Measurements from ENCODE around the gene GPX8. TPM values are rescaled to one million over a fixed set of nuclear protein-coding genes. Genes with fewer than 3 reads are reported as not detected.

The GPX8 gene, protein sequence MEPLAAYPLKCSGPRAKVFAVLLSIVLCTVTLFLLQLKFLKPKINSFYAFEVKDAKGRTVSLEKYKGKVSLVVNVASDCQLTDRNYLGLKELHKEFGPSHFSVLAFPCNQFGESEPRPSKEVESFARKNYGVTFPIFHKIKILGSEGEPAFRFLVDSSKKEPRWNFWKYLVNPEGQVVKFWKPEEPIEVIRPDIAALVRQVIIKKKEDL
- 4.2 TPM for total RNA-seq

DNA sequence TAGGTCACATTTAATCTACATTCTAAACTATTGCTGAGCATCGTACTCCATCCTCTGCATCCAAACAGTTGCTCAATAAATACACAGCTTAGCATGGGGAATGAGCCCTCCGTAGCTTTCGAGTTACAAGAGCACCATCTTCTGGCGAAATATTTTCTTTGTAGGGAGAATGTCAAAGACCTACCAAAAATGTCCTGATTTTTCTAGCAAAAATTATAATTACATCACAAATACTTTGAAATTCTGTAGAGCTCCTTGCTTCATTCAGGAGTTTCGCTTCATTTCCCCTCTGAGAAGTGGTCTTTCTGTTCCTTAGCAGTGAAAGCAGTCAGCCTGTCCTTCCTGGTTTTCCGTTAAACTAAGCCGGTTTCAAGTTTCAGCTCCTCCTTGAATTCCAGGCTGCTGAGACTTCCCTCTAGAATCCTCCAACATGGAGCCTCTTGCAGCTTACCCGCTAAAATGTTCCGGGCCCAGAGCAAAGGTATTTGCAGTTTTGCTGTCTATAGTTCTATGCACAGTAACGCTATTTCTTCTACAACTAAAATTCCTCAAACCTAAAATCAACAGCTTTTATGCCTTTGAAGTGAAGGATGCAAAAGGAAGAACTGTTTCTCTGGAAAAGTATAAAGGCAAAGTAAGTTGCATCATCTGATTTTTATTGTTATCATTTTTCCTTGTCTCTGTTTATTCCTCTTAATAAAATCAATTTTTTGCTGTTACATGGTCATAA lies at the start of gene GPX8:
TSS of gene GPX8 (plus strand) at position 409 of the 730 bp plus-strand sequence. CDS start at position 431, 22 bp downstream.

DNA sequence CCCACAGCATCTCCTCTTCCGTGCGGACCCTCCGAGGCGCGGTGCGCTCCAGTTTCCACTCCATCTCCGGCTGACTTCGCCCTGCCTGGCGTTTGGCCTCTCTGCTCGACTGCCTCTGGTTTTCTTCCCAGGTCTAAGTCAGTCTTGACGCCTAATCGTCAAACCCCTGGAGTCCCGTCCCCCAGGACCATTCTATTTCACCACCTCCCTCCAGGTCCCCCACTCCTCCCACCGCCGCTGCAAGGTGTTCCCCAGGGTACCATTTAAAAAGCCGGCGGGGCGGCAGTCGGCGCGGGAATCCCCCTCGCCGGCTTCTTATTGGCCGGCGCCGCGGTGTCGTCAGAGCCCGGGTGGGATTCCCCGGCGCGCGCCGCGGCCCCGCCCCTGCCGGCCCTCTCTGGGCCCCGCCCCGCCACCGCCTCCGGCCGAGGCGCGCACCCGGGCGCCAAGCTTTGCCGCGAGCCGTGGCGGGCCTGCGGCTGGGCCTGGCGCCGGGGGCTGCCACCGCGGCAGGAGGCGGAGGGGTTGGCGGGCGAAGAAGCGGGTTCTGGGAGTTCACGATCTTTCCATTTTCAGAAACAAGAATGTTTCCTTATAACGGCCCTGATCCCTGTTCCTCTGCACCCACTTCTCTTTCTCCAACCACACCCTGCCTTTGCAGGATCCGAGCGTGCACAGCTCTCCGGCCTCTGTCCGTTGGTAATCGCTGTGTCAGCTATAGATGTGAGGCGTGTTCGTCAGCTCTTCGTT lies 13.1 kb downstream of the GPX8 start, which contains the start of gene CDC20B:
TSS of gene CDC20B (minus strand) at position 241 of the 750 bp plus-strand sequence. CDS start at position 64, 177 bp downstream.

Small RNAs within 50 kb of the gene (small RNA-seq; reads per million reads assigned to genes)
- gene MIR449A = 58.8 reads per million, percentile 96 among the genes with 10 or more reads in this experiment
- gene MIR449B = 1.2 reads per million, percentile 80 among the genes with 10 or more reads in this experiment
- 64.9 reads per million, percentile 96 among the genes with 10 or more reads in this experiment for gene MIR449C

Other genes with a start within 250 kb of the GPX8 start
- gene ESM1, start 174.6 kb upstream of the GPX8 start, total RNA-seq = 2.3 TPM
- not detected for gene GZMK, start 135.9 kb upstream of the GPX8 start, total RNA-seq
- gene GZMA, start 57.5 kb upstream of the GPX8 start, total RNA-seq = not detected
- 1.6 TPM for gene CDC20B, start 13.0 kb downstream of the GPX8 start, total RNA-seq
- gene MCIDAS, start 67.1 kb downstream of the GPX8 start, total RNA-seq = not detected
- 0.69 TPM for gene CCNO, start 73.4 kb downstream of the GPX8 start, total RNA-seq
- gene DHX29, start 147.5 kb downstream of the GPX8 start, total RNA-seq = 44.5 TPM
- gene MTREX, start 147.8 kb downstream of the GPX8 start, total RNA-seq = 107 TPM

Data from diencephalon (tissue), 1 donor.